ENCODE results near the gene TENM4.

The TENM4 gene

GRCh38 chr11:79074547-79074946 is 366.3 kb downstream of the TENM4 start:
- DNase-seq, result no peak

GRCh38 chr11:79071190-79071589 is 369.6 kb downstream of the TENM4 start:
- DNase-seq, result no peak

GRCh38 chr11:79070518-79070917 is 370.3 kb downstream of the TENM4 start:
- DNase-seq, result no peak

GRCh38 chr11:79069504-79069903 is 371.3 kb downstream of the TENM4 start:
- DNase-seq, result no peak

GRCh38 chr11:79068356-79068755 is 372.5 kb downstream of the TENM4 start:
- no peak for DNase-seq

- DNase-seq, result no peak
These were observed 373.5 kb downstream of the TENM4 start for GRCh38 chr11:79067352-79067679.

- DNase-seq, result no peak
These were observed 374.1 kb downstream of the TENM4 start for GRCh38 chr11:79066456-79067351.

- no peak for DNase-seq
These were observed 377.7 kb downstream of the TENM4 start for GRCh38 chr11:79062814-79063762.

GRCh38 chr11:79060081-79060953 is 380.5 kb downstream of the TENM4 start:
- no peak for DNase-seq

- no peak for DNase-seq
These were observed 381.7 kb downstream of the TENM4 start for GRCh38 chr11:79059141-79059540.

GRCh38 chr11:79055856-79056631 is 384.8 kb downstream of the TENM4 start:
- no peak for DNase-seq

- DNase-seq, result no peak
These were observed 386.2 kb downstream of the TENM4 start for GRCh38 chr11:79054636-79055035.

- DNase-seq, result no peak
These were observed 388.3 kb downstream of the TENM4 start for GRCh38 chr11:79052544-79052943.

- no peak for DNase-seq
These were observed 390.0 kb downstream of the TENM4 start for GRCh38 chr11:79050786-79051185.

GRCh38 chr11:79049741-79050179 is 391.1 kb downstream of the TENM4 start:
- DNase-seq, result no peak

GRCh38 chr11:79047980-79048379 is 392.9 kb downstream of the TENM4 start:
- no peak for DNase-seq

GRCh38 chr11:79047321-79047720 is 393.5 kb downstream of the TENM4 start:
- DNase-seq, result no peak

GRCh38 chr11:79046366-79046765 is 394.5 kb downstream of the TENM4 start:
- DNase-seq, result no peak

- DNase-seq, result no peak
These were observed 395.0 kb downstream of the TENM4 start for GRCh38 chr11:79045800-79046304.

- DNase-seq, result no peak
These were observed 395.6 kb downstream of the TENM4 start for GRCh38 chr11:79045018-79045799.

- no peak for DNase-seq
These were observed 396.6 kb downstream of the TENM4 start for GRCh38 chr11:79044201-79044600.

Measured in activated effector memory CD4-positive, alpha-beta T cell treated with anti-CD3 and anti-CD28 coated beads, Interleukin-2, amount 50 U/mL, for 16 hours (primary cell).